Activated T-cell treated with anti-CD3 and anti-CD28 coated beads, Interleukin-2, amount 50 U/mL, for 4 hours (primary cell): Measurements from ENCODE around the gene RELT. TPM values are rescaled to one million over a fixed set of nuclear protein-coding genes. Genes with fewer than 3 reads are reported as not detected.
A peak's percentile ranks its signal among the peaks of the same experiment; 100 is the strongest.

ENCODE experiments used
- ATAC-seq, 2 donors: fragments of 200-7000 bp; cut with Tn5 transposase; one replicate each; pipeline ENCODE4 v1.10.0; 2021
- DNase-seq: peaks from one replicate; pipeline ENCODE4 v3.0.0-alpha.2; 2020
- H3K27me3 Mint-ChIP-seq: one replicate; pipeline ENCODE4 v1.8.0; 2021; ENCODE audit warnings: low read depth, mixed read lengths
- H3K36me3 Mint-ChIP-seq: one replicate; pipeline ENCODE4 v1.8.0; 2022; ENCODE audit warnings: mixed read lengths; ENCODE audit not compliant: insufficient read depth
- H3K4me1 Mint-ChIP-seq: one replicate; pipeline ENCODE4 v1.8.0; 2021; ENCODE audit warnings: low read depth, mixed read lengths
- H3K4me3 Mint-ChIP-seq: one replicate; pipeline ENCODE4 v1.8.0; 2021; ENCODE audit warnings: mild to moderate bottlenecking, moderate library complexity, mixed read lengths
- H3K9me3 Mint-ChIP-seq: one replicate; pipeline ENCODE4 v1.8.0; 2021; ENCODE audit warnings: mixed read lengths
- total RNA-seq, 3 donors: library from RNA; stranded (reverse); gene quantifications; one replicate each; pipeline ENCODE4 v1.2.1, GENCODE V29; 2021

Gene RELT
- 10 to 100 TPM; 31.3 to 36.6 (median 32.5) TPM for total RNA-seq

- peaks cover 46% of the 10 kb centered on the region for H3K4me1 Mint-ChIP-seq
Observed at GRCh38 chr11:73376160-73376802, at the start of gene RELT. Gene RELT (plus strand): TSS chr11:73376399. CDS start chr11:73389137, 12,738 bp downstream.

DNA sequence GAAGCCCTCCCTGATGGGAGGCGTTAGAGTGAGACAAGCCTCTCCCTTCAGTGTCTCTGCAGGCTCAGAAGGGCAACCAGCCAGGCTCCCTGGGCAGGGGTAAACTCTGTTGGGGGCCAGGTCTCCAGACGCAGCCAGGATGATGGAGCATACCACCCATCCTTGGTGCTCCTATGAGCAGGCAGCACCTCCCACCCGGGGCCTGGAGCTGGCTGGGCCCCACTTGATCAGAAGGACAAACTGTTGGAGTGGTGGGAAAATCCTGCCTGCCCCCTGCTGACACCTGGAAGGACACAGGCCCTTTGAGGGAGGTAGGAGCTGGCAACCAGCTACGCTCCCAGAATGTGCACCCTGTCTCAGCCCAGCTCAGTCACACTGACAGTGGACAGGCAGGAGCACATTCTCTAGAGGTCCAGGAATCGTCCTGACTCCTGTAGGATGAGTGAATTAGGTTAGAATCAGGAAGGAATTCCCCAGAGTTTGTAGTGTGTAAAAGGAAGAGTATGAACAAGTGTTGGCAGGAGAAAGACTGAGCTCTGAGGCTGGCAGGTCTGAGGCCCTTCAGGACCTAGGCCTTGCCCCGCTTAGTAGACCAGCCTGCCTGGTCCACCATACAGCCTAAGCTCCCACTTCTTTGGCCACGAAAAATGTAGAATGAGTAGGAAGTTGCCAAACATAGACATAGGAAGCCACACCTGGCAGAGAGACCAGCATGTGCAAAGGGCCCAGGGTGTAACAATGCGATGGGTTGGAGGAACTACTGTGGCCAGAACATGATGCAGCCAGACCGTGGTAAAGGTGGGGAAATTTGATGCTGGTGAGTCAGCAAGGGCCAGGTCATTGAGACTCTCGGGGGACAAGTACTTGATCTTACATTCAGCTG is 49.0 kb upstream of the RELT start:
- peak in 1 of 2 donors; percentile 56 for ATAC-seq
- Mint-ChIP-seq H3K27me3 (no peaks in the 10 kb centered on the region), H3K4me1 (peaks cover 2% of the 10 kb centered on the region), H3K36me3 (no peaks in the 10 kb centered on the region), H3K4me3 (no peak overlapping the region), H3K9me3 (no peaks in the 10 kb centered on the region)
- no peak for DNase-seq

More at GRCh38 chr11:73376160-73376802, at the start of gene RELT:
- Mint-ChIP-seq H3K4me3 (peak within 1 kb of the TSS; percentile 91), H3K27me3 (no peaks in the 10 kb centered on the region), H3K9me3 (no peaks in the 10 kb centered on the region), H3K36me3 (no peaks in the 10 kb centered on the region)
- DNase-seq (peak; percentile 92), ATAC-seq (peak; percentile 86 to 88)

- DNase-seq (no peak), ATAC-seq (no peak)
- no peaks in the 10 kb centered on the region for H3K9me3 Mint-ChIP-seq
- H3K36me3 Mint-ChIP-seq = no peaks in the 10 kb centered on the region
- no peaks in the 10 kb centered on the region for H3K4me1 Mint-ChIP-seq
- H3K27me3 Mint-ChIP-seq = no peaks in the 10 kb centered on the region
- H3K4me3 Mint-ChIP-seq = no peak overlapping the region
Observed at GRCh38 chr11:73327812-73328364, 48.3 kb upstream of the RELT start.

DNA sequence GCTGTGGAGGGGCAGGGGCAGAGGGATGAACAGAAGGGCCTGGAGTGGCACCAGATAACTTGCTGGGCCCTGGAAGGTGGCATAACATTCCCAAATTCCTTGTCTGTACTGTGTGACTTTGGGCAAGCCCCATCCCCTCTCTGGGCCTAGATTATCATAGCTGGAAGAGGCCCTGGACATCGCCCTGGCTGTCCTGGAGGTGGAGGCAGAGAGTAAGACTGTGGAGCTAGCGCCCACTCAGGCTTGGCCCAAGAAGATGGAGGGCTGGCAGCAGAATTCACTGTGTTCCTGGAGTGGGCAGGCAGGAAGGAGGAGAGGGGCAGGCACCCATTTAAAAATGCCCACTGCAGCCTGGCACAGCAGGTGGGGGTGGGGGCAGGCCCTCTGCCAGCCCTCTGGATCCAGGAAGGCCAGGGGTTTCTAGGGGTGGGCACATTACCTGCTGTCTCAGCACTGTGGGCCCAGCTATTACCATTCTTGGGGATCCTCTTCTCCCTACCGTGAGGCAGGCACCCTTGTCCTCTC is 45.6 kb upstream of the RELT start:
- ATAC-seq (no peak), DNase-seq (no peak)
- no peaks in the 10 kb centered on the region for H3K4me1 Mint-ChIP-seq
- H3K27me3 Mint-ChIP-seq = no peaks in the 10 kb centered on the region
- H3K9me3 Mint-ChIP-seq = no peaks in the 10 kb centered on the region
- no peak overlapping the region for H3K4me3 Mint-ChIP-seq
- no peaks in the 10 kb centered on the region for H3K36me3 Mint-ChIP-seq

DNA sequence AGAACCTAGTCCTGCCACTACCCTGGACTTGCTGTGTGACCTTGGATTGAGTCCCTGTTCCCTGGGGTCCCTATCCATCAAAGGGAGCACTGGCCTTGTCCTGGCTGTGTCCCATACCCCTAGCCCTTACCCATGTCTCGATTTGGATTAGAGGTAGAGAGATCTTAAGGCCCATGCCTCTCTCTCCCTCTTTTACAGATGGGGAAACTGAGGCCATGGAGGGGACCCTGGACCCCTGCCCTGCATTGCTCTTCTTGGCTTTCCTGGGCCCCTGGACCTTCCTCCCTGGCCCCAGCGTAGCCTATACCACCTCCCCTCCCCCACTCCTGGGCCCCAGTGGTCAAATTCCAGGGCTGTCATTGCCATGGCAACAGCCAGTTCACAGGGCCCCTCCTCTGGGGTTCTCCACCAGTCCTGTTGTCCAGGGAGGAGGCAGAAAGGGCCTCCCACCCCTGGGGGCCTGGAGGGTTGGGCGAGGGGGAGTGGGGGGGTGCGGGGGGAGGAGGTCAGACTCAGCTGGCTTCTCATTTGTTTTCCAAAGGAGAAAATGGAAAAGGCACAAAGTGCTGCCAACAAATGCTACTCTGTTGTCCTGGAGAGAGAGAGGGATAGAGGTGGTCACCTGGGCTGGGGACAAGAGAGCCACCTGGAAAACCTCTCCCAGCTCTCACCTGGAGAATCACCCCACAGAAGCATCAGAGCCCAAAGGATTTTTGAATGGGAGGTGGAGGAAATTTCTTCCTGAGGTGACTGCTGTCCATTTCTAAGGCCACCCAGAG is 44.9 kb upstream of the RELT start:
- Mint-ChIP-seq H3K4me1 (no peaks in the 10 kb centered on the region), H3K27me3 (no peaks in the 10 kb centered on the region), H3K4me3 (no peak overlapping the region), H3K9me3 (no peaks in the 10 kb centered on the region), H3K36me3 (no peaks in the 10 kb centered on the region)
- ATAC-seq (no peak), DNase-seq (no peak)

GRCh38 chr11:73333173-73333572 is 43.0 kb upstream of the RELT start:
- H3K36me3 Mint-ChIP-seq = no peaks in the 10 kb centered on the region
- ATAC-seq (no peak), DNase-seq (no peak)
- no peak overlapping the region for H3K4me3 Mint-ChIP-seq
- no peaks in the 10 kb centered on the region for H3K4me1 Mint-ChIP-seq
- H3K9me3 Mint-ChIP-seq = no peaks in the 10 kb centered on the region
- H3K27me3 Mint-ChIP-seq = no peaks in the 10 kb centered on the region

DNA sequence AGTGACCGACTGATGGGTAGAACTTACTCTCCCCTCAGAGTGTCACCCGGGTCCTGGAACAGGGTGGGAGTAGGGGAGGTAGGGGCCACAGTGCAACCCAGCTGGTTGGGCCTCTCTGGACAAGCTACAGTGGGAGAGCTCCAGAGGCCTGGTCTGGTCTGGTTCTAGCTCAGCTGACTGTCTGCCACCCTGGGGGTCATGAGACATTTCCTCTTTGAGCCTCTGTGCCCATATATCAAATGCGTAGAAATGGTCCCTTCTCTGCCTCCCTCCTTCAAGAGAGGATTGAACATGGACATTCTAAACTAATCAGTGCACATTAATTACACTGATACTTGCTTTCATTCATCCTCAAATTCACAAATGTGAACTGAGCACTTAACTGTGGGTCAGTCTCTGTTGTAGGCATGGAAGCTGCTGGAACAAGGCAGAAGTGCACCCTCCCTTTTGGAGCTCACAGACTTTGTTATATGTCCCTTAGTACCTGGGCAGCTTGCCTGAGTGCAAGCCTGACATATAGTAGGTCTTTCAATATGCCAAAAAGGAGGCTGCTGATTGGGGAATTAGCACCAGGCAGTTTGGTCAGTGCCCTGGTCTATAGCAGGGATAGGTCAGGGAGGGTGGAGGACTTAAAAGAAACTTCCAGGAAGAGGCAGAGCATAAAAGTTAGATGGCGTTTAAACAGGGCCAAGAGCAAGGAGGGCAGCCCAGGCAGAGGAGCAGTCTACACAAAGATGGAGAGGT is 42.4 kb upstream of the RELT start:
- DNase-seq (no peak), ATAC-seq (no peak)
- Mint-ChIP-seq H3K9me3 (no peaks in the 10 kb centered on the region), H3K4me1 (no peaks in the 10 kb centered on the region), H3K36me3 (no peaks in the 10 kb centered on the region), H3K27me3 (no peaks in the 10 kb centered on the region), H3K4me3 (no peak overlapping the region)

DNA sequence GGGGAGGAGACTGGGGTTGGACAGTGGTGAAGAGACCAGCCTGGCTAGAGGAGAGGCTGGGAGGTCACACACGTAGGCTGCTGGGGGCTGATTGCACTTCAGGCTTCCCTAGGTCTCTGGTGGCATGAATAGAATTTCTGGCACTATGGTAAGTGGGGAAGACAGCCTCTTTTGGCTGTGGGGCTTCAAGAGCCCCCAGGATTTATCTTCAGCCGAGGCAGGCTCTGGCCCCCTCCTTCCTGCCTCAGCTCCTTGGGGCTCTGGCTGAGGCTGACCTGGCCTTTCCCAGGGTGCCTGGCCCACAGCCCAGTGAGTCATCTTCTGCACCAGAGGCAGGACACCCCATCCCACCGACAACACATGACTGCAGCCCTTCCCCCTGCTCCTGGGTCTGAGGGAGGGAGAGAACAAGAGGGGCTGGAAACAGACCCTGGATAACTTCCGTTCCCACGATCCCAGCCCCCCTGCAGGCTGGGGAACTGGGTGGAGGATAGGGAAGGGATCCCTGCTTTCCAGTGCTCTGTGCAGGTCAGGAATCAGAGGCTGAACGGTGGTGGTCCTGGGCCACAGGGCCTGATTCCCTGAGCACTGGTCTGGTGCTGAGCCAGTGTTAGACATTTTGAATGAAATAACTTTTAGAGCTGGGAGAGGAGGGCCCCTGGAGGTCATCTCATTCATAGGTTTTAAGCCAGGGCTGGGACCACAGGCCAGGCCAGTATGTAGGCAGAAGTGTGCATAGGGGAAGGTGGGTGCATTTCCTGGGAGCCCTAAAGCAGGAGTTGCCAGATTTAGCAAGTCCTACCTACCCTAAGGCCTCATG is 41.6 kb upstream of the RELT start:
- DNase-seq (no peak), ATAC-seq (no peak)
- H3K4me3 Mint-ChIP-seq = no peak overlapping the region
- H3K27me3 Mint-ChIP-seq = no peaks in the 10 kb centered on the region
- H3K9me3 Mint-ChIP-seq = no peaks in the 10 kb centered on the region
- H3K4me1 Mint-ChIP-seq = no peaks in the 10 kb centered on the region
- H3K36me3 Mint-ChIP-seq = no peaks in the 10 kb centered on the region

DNA sequence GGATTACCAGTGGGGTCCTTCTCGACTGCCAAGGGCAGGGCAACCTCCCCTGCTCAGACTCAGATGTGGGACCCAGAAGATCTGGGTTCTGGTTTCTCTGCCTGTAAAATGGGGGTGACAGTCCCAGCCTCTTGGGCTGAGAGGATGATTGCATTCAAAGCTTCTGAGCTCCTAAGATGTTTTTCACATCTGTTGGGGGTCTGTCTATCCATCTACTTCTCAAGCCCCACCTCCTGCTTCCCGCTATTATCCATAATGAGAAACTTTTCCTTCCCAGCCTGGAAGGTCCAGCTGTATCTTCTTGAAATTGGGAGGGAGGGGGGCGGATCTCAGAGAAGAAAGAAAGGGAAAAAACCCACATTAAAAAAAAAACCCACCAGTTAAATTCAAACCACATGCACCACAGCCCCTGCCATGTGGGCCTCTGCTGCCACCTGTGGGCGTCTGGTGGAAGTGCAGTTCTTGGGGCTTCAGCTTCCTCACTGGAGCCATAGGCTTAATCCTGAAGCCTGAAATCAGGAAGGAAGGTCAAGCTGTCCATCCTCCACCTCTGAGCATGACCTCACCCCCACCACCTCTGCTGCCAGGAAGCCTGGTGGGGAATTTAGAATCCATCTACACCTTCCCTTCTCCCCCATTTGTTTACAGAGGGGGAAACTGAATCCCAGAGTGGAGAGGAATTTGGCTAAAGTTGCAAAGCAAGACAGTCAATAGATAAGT is 40.8 kb upstream of the RELT start:
- Mint-ChIP-seq H3K27me3 (no peaks in the 10 kb centered on the region), H3K36me3 (no peaks in the 10 kb centered on the region), H3K4me1 (no peaks in the 10 kb centered on the region), H3K4me3 (no peak overlapping the region), H3K9me3 (no peaks in the 10 kb centered on the region)
- ATAC-seq (peak; percentile 75 to 79), DNase-seq (peak; percentile 80)

DNA sequence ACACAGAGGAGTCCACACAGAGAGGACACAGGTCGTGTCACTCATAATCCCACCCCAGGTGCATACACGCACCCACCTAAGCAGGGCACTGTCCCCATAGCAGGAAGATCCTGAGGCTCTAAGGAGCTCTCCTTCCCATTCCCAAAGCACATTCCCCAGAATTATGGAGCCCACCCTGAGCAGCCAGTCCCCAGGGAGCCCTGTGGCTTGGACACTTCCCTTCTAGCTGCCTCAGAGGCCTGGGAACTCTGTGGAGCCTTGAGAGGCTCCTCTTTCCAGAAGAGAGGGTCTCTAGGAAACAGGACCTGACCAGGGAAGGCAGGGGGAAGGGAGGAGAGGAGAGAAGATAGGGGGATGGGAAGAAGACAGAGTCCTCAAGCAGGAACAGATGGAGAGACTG is 38.4 kb upstream of the RELT start:
- H3K4me3 Mint-ChIP-seq = no peak overlapping the region
- DNase-seq (no peak), ATAC-seq (no peak)
- no peaks in the 10 kb centered on the region for H3K9me3 Mint-ChIP-seq
- H3K27me3 Mint-ChIP-seq = no peaks in the 10 kb centered on the region
- no peaks in the 10 kb centered on the region for H3K4me1 Mint-ChIP-seq
- H3K36me3 Mint-ChIP-seq = no peaks in the 10 kb centered on the region

- DNase-seq = no peak
- H3K4me1 Mint-ChIP-seq = no peaks in the 10 kb centered on the region
- H3K36me3 Mint-ChIP-seq = no peaks in the 10 kb centered on the region
- no peak for ATAC-seq
- no peak overlapping the region for H3K4me3 Mint-ChIP-seq
- H3K9me3 Mint-ChIP-seq = no peaks in the 10 kb centered on the region
- no peaks in the 10 kb centered on the region for H3K27me3 Mint-ChIP-seq
Observed at GRCh38 chr11:73338279-73338678, 37.9 kb upstream of the RELT start.

DNA sequence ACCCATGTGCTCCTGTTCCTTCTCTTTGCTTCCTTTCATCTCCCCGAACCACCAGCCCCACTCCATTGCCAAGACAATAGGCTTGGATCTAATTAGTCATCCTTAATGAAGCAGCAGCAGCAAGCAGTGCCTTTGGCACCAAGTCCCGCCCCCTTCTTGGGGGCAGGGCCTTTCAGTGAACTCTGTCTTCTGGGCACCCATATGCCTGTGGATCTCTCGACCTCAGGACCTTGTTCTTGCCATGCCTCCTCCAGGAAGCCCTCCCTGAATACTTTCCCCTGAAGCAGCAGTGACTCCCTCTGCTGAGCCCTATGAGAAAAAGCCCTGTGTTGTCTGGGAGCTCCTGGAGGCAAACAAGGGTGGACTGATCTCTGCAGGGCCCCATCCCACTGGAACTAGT is 36.0 kb upstream of the RELT start:
- DNase-seq = no peak
- H3K9me3 Mint-ChIP-seq = no peaks in the 10 kb centered on the region
- no peak overlapping the region for H3K4me3 Mint-ChIP-seq
- H3K27me3 Mint-ChIP-seq = no peaks in the 10 kb centered on the region
- no peaks in the 10 kb centered on the region for H3K36me3 Mint-ChIP-seq
- no peak for ATAC-seq
- H3K4me1 Mint-ChIP-seq = no peaks in the 10 kb centered on the region
